WTC11 (cell line): ENCODE results near the gene PRKCE. TPM values are rescaled to one million over a fixed set of nuclear protein-coding genes. Genes with fewer than 3 reads are reported as not detected.

Experiments
- ATAC-seq: fragments of 200-7000 bp; cut with Tn5 transposase; 2 replicates; pipeline ENCODE4 v1.10.0; 2021; ENCODE audit warnings: mild to moderate bottlenecking, moderate library complexity
- CTCF ChIA-PET: fragments of 300-600 bp; sonication (Branson Sonifier 250); formaldehyde crosslinking; loops from one replicate; lab custom pipeline; 2021; ENCODE audit warnings: antibody characterized with exemption; lab: Charles Lee
- POLR2A ChIA-PET: fragments of 350-600 bp; sonication (Branson Sonifier 250); formaldehyde crosslinking; loops from one replicate; lab custom pipeline; 2021; ENCODE audit warnings: antibody characterized with exemption; lab: Charles Lee
- DNase-seq: peaks from one replicate; pipeline ENCODE4 v3.0.0; 2021; ENCODE audit warnings: low spot score
- H3K27ac Mint-ChIP-seq: 2 replicates; pipeline ENCODE4 v1.8.0; 2021; ENCODE audit warnings: mixed read lengths
- H3K27me3 Mint-ChIP-seq: 2 replicates; pipeline ENCODE4 v1.8.0; 2021; ENCODE audit warnings: low read depth, mild to moderate bottlenecking, moderate library complexity, mixed read lengths
- H3K36me3 Mint-ChIP-seq: 2 replicates; pipeline ENCODE4 v1.8.0; 2021; ENCODE audit warnings: mixed read lengths
- H3K4me1 Mint-ChIP-seq: 2 replicates; pipeline ENCODE4 v1.8.0; 2022; ENCODE audit warnings: mixed read lengths
- H3K4me3 Mint-ChIP-seq: 2 replicates; pipeline ENCODE4 v1.8.0; 2021; ENCODE audit warnings: mild to moderate bottlenecking, moderate library complexity, mixed read lengths
- H3K9me3 Mint-ChIP-seq: 2 replicates; pipeline ENCODE4 v1.8.0; 2021; ENCODE audit warnings: mixed read lengths
- ATF6 ChIP-seq: sonication (generic); formaldehyde crosslinking; IDR thresholded peaks from 2 replicates; pipeline ENCODE4 v1.8.1; 2023; ENCODE audit warnings: mild to moderate bottlenecking, missing genetic modification reagents
- CREM ChIP-seq: sonication (generic); formaldehyde crosslinking; IDR thresholded peaks from 2 replicates; pipeline ENCODE4 v1.8.1; 2022; ENCODE audit warnings: mild to moderate bottlenecking, missing genetic modification reagents, moderate library complexity
- E2F4 ChIP-seq: sonication (generic); formaldehyde crosslinking; IDR thresholded peaks from 2 replicates; pipeline ENCODE4 v1.8.1; 2022; ENCODE audit warnings: low read depth, mild to moderate bottlenecking, moderate library complexity, missing genetic modification reagents, borderline replicate concordance
- E2F5 ChIP-seq: sonication (generic); formaldehyde crosslinking; IDR thresholded peaks from 2 replicates; pipeline ENCODE4 v1.8.1; 2022; ENCODE audit warnings: mild to moderate bottlenecking, moderate library complexity, missing genetic modification reagents
- FOXK1 ChIP-seq: sonication (generic); formaldehyde crosslinking; IDR thresholded peaks from 2 replicates; pipeline ENCODE4 v1.8.0; 2022; ENCODE audit warnings: mild to moderate bottlenecking, moderate library complexity, missing genetic modification reagents
- GABPB1 ChIP-seq: sonication (generic); formaldehyde crosslinking; IDR thresholded peaks from 2 replicates; pipeline ENCODE4 v1.8.1; 2023; ENCODE audit warnings: mild to moderate bottlenecking, missing genetic modification reagents
- GTF2I ChIP-seq: fragments of 250-450 bp; sonication (Bioruptor Pico); conservative IDR thresholded peaks from 2 replicates; pipeline ENCODE4 v1.4.0; 2021; ENCODE audit warnings: mild to moderate bottlenecking
- JAZF1 ChIP-seq: fragments of 250-450 bp; sonication (Bioruptor Pico); IDR thresholded peaks from 2 replicates; pipeline ENCODE4 v1.9.0; 2021; ENCODE audit warnings: moderate library complexity, mild to moderate bottlenecking, inconsistent platforms
- MXD4 ChIP-seq: fragments of 250-450 bp; sonication (Bioruptor Pico); IDR thresholded peaks from 2 replicates; pipeline ENCODE4 v1.8.0; 2021; ENCODE audit warnings: mild to moderate bottlenecking, moderate library complexity, borderline replicate concordance
- NFE2L1 ChIP-seq: sonication (generic); formaldehyde crosslinking; IDR thresholded peaks from 2 replicates; pipeline ENCODE4 v1.8.1; 2023; ENCODE audit warnings: missing genetic modification reagents
- OVOL2 ChIP-seq: fragments of 250-450 bp; sonication (Bioruptor Pico); IDR thresholded peaks from 2 replicates; pipeline ENCODE4 v1.9.0; 2021; ENCODE audit warnings: mild to moderate bottlenecking, borderline replicate concordance
- PREB ChIP-seq: sonication (generic); formaldehyde crosslinking; IDR thresholded peaks from 2 replicates; pipeline ENCODE4 v1.8.1; 2022; ENCODE audit warnings: mild to moderate bottlenecking, missing genetic modification reagents, moderate library complexity, borderline replicate concordance
- PRRX2 ChIP-seq: fragments of 250-450 bp; sonication (Bioruptor Pico); IDR thresholded peaks from 2 replicates; pipeline ENCODE4 v1.8.0; 2021; ENCODE audit warnings: mild to moderate bottlenecking
- SMAD3 ChIP-seq: sonication (generic); formaldehyde crosslinking; IDR thresholded peaks from 2 replicates; pipeline ENCODE4 v1.8.0; 2022; ENCODE audit warnings: missing genetic modification reagents, mild to moderate bottlenecking, borderline replicate concordance
- SMAD4 ChIP-seq: sonication (generic); formaldehyde crosslinking; IDR thresholded peaks from 2 replicates; pipeline ENCODE4 v1.8.0; 2022; ENCODE audit warnings: mild to moderate bottlenecking, missing genetic modification reagents
- SOX15 ChIP-seq: fragments of 250-450 bp; sonication (Bioruptor Pico); IDR thresholded peaks from 2 replicates; pipeline ENCODE4 v1.9.0; 2021; ENCODE audit warnings: mild to moderate bottlenecking
- TP53 ChIP-seq: sonication (generic); formaldehyde crosslinking; IDR thresholded peaks from 2 replicates; pipeline ENCODE4 v1.8.1; 2023; ENCODE audit warnings: mild to moderate bottlenecking, missing genetic modification reagents
- USF1 ChIP-seq: sonication (generic); formaldehyde crosslinking; IDR thresholded peaks from 2 replicates; pipeline ENCODE4 v1.8.0; 2022; ENCODE audit warnings: mild to moderate bottlenecking, missing genetic modification reagents
- ZMAT4 ChIP-seq: fragments of 250-450 bp; sonication (Bioruptor Pico); IDR thresholded peaks from 2 replicates; pipeline ENCODE4 v1.9.0; 2021; ENCODE audit warnings: mild to moderate bottlenecking
- ZNF121 ChIP-seq: sonication (generic); formaldehyde crosslinking; IDR thresholded peaks from 2 replicates; pipeline ENCODE4 v1.8.0; 2023; ENCODE audit warnings: missing genetic modification reagents
- ZNF232 ChIP-seq: sonication (generic); formaldehyde crosslinking; IDR thresholded peaks from 2 replicates; pipeline ENCODE4 v1.8.0; 2022; ENCODE audit warnings: mild to moderate bottlenecking, missing genetic modification reagents
- ZNF396 ChIP-seq: fragments of 250-450 bp; sonication (Bioruptor Pico); IDR thresholded peaks from 2 replicates; pipeline ENCODE4 v1.8.0; 2021; ENCODE audit warnings: mild to moderate bottlenecking, moderate library complexity, borderline replicate concordance
- ZNF423 ChIP-seq: fragments of 250-450 bp; sonication (Bioruptor Pico); IDR thresholded peaks from 2 replicates; pipeline ENCODE4 v2.1.2; 2022; ENCODE audit warnings: mild to moderate bottlenecking, moderate library complexity
- ZNF532 ChIP-seq: fragments of 250-450 bp; sonication (Bioruptor Pico); IDR thresholded peaks from 2 replicates; pipeline ENCODE4 v1.9.0; 2021; ENCODE audit warnings: mild to moderate bottlenecking, borderline replicate concordance
- total RNA-seq: library from RNA; stranded (reverse); gene quantifications from 3 replicates; pipeline ENCODE4 v1.2.3, GENCODE V29; 2021

Gene PRKCE
- total RNA-seq, 1 experiment from 2014 or later: 5.8 TPM

GRCh38 chr2:45876611-45877010, 225.1 kb downstream of the PRKCE start (continued):
- TF ChIP-seq ZNF232 (CRISPR knock-in tag) (no peak), ZNF423 (no peak), ZMAT4 (CRISPR knock-in tag) (no peak)

- Mint-ChIP-seq H3K4me1 (no peaks in the 10 kb centered on the region), H3K4me3 (no peak overlapping the region), H3K36me3 (peaks cover 22% of the 10 kb centered on the region), H3K27ac (no peak overlapping the region), H3K27me3 (no peaks in the 10 kb centered on the region), H3K9me3 (peaks cover 36% of the 10 kb centered on the region)
- DNase-seq (no peak), ATAC-seq (no peak)
- POLR2A ChIA-PET: no interaction called here
- TF ChIP-seq ZNF121 (CRISPR knock-in tag): no peak
- TF ChIP-seq PREB (CRISPR knock-in tag): no peak
- TF ChIP-seq TP53 (CRISPR knock-in tag): no peak
- TF ChIP-seq ZMAT4 (CRISPR knock-in tag): no peak
- no peak for TF ChIP-seq CREM (CRISPR knock-in tag)
- no peak for TF ChIP-seq E2F4
- CTCF ChIA-PET: interaction anchor here (0.9 kb wide), 1 partner anchor 101 kb away, joined by 3 read pairs; no protein-coding TSS in a partner anchor
Observed at GRCh38 chr2:45879406-45879805, 227.9 kb downstream of the PRKCE start.

GRCh38 chr2:45879936-45880335, 228.5 kb downstream of the PRKCE start:
- peaks cover 22% of the 10 kb centered on the region for H3K36me3 Mint-ChIP-seq
- DNase-seq (no peak), ATAC-seq (no peak)
- no peak overlapping the region for H3K27ac Mint-ChIP-seq
- no peak for TF ChIP-seq PRRX2
- TF ChIP-seq MXD4 (CRISPR knock-in tag): no peak
- no peak for TF ChIP-seq ZNF396 (CRISPR knock-in tag)
- no peak for TF ChIP-seq OVOL2 (CRISPR knock-in tag)
- TF ChIP-seq GTF2I (CRISPR knock-in tag): no peak
- no peak for TF ChIP-seq NFE2L1 (CRISPR knock-in tag)
- no peak for TF ChIP-seq SMAD3 (CRISPR knock-in tag)
- no peak for TF ChIP-seq SOX15 (CRISPR knock-in tag)
- TF ChIP-seq E2F5: no peak
- TF ChIP-seq JAZF1: no peak
- TF ChIP-seq FOXK1: no peak
- no peak for TF ChIP-seq ZNF532 (CRISPR knock-in tag)
- no peak for TF ChIP-seq USF1 (CRISPR knock-in tag)
- no peak for TF ChIP-seq GABPB1 (CRISPR knock-in tag)
- no peak for TF ChIP-seq SMAD4
- no peak for TF ChIP-seq TP53 (CRISPR knock-in tag)
- no peak for TF ChIP-seq ATF6 (CRISPR knock-in tag)
- ChIA-PET POLR2A (no interaction called here), CTCF (no interaction called here)
- H3K4me3 Mint-ChIP-seq: no peak overlapping the region
- H3K4me1 Mint-ChIP-seq: no peaks in the 10 kb centered on the region
- H3K27me3 Mint-ChIP-seq: no peaks in the 10 kb centered on the region
- peaks cover 36% of the 10 kb centered on the region for H3K9me3 Mint-ChIP-seq
